OCI-LY3 (cell line): ENCODE data around the gene HIVEP3.

ENCODE experiments used
- CTCF ChIP-seq: fragments of 200-600, 300-600 bp; sonication (generic); IDR thresholded peaks from 2 replicates; pipeline ENCODE4 v1.5.1; 2014; ENCODE audit warnings: antibody characterized with exemption, low read length, low read depth
- EZH2phosphoT487 ChIP-seq: fragments of 200-600 bp; shearing (Covaris generic); IDR thresholded peaks from 2 replicates; pipeline ENCODE4 v1.6.1; 2018; ENCODE audit warnings: antibody characterized with exemption, mixed run types, low read depth

- TF ChIP-seq CTCF, result no peak
- TF ChIP-seq EZH2phosphoT487, result no peak
These were observed 238.7 kb downstream of the HIVEP3 start for GRCh38 chr1:41679994-41680393.
